IMR-90 (cell line): ENCODE measurements around the gene PEF1. TPM values are rescaled to one million over a fixed set of nuclear protein-coding genes. Genes with fewer than 3 reads are reported as not detected.

Source experiments
- ATAC-seq: fragments of 200-7000 bp; cut with Tn5 transposase; 2 replicates; pipeline ENCODE4 v1.9.1; 2020; ENCODE audit warnings: low read depth, mild to moderate bottlenecking, moderate library complexity
- BruUV-seq: library from RNA; stranded (reverse); fragments of 400-500 nt; replicated peaks from 2 replicates; lab custom pipeline; 2021; lab: Mats Ljungman, UMichigan
- CTCF ChIA-PET: fragments of 300-600 bp; formaldehyde crosslinking; extraction: SDS; loops from one replicate; lab custom pipeline; 2021; ENCODE audit warnings: antibody characterized with exemption; lab: Yijun Ruan, JAX
- POLR2A ChIA-PET: fragments of 300-600 bp; sonication (Branson Sonifier 250); formaldehyde crosslinking; loops from one replicate; lab custom pipeline; 2022; ENCODE audit warnings: antibody characterized with exemption; ENCODE audit not compliant: unreplicated experiment; lab: Charles Lee
- DNase-seq: peaks from one replicate; pipeline ENCODE4 v3.0.0; 2013
- H2AFZ ChIP-seq: replicated peaks from 2 replicates; pipeline ENCODE3; 2013; ENCODE audit warnings: low read length, mild to moderate bottlenecking; ENCODE audit not compliant: poor library complexity
- H2AK5ac ChIP-seq: 2 replicates; pipeline ENCODE4 v1.6.1; 2013; ENCODE audit warnings: low read depth, low read length, inconsistent platforms
- H2AK9ac ChIP-seq: replicated peaks from 2 replicates; pipeline ENCODE3; 2013; ENCODE audit warnings: mild to moderate bottlenecking, low read depth, low read length, moderate library complexity; ENCODE audit not compliant: poor library complexity
- H2BK120ac ChIP-seq: 2 replicates; pipeline ENCODE4 v1.6.1; 2013; ENCODE audit warnings: low read depth, low read length, inconsistent platforms
- H2BK15ac ChIP-seq: 3 replicates; pipeline ENCODE4 v1.6.1; 2013; ENCODE audit warnings: low read depth, low read length, inconsistent platforms
- H2BK20ac ChIP-seq: 2 replicates; pipeline ENCODE4 v1.6.1; 2013; ENCODE audit warnings: low read depth, mild to moderate bottlenecking, inconsistent platforms, low read length, moderate library complexity
- H2BK5ac ChIP-seq: 2 replicates; pipeline ENCODE4 v1.6.1; 2013; ENCODE audit warnings: mild to moderate bottlenecking, low read depth, low read length, inconsistent platforms; ENCODE audit not compliant: poor library complexity, severe bottlenecking
- H3K14ac ChIP-seq: replicated peaks from 2 replicates; pipeline ENCODE4 v1.6.1; 2013; ENCODE audit warnings: low read depth, low read length, inconsistent platforms
- H3K18ac ChIP-seq: 2 replicates; pipeline ENCODE4 v1.6.1; 2013; ENCODE audit warnings: low read depth, low read length, control low read depth
- H3K23ac ChIP-seq: 2 replicates; pipeline ENCODE4 v1.6.1; 2013; ENCODE audit warnings: low read depth, low read length, inconsistent platforms
- H3K27ac ChIP-seq: 2 replicates; pipeline ENCODE4 v1.5.1; 2013; ENCODE audit warnings: mild to moderate bottlenecking, control low read depth, low read length; ENCODE audit not compliant: insufficient read depth
- H3K27me3 ChIP-seq: 2 replicates; pipeline ENCODE4 v1.6.1; 2013; ENCODE audit warnings: low read length; ENCODE audit not compliant: control insufficient read depth, insufficient read depth
- H3K36me3 ChIP-seq: 2 replicates; pipeline ENCODE4 v1.6.1; 2013; ENCODE audit warnings: low read length, mixed read lengths; ENCODE audit not compliant: control insufficient read depth, insufficient read depth
- H3K4ac ChIP-seq: 2 replicates; pipeline ENCODE4 v1.6.1; 2013; ENCODE audit warnings: low read depth, low read length, inconsistent platforms
- H3K4me1 ChIP-seq: 2 replicates; pipeline ENCODE4 v1.6.1; 2013; ENCODE audit warnings: low read length, mixed read lengths; ENCODE audit not compliant: control insufficient read depth, insufficient read depth
- H3K4me2 ChIP-seq: 2 replicates; pipeline ENCODE4 v1.6.1; 2013; ENCODE audit warnings: low read depth, mild to moderate bottlenecking, control low read depth, low read length, moderate library complexity
- H3K4me3 ChIP-seq: 2 replicates; pipeline ENCODE4 v1.5.1; 2013; ENCODE audit warnings: low read depth, mild to moderate bottlenecking, control low read depth, low read length, moderate library complexity; ENCODE audit not compliant: insufficient read depth
- H3K56ac ChIP-seq: 2 replicates; pipeline ENCODE4 v1.6.1; 2013; ENCODE audit warnings: low read length, inconsistent platforms; ENCODE audit not compliant: insufficient read depth; ENCODE audit errors: extremely low read depth
- H3K79me1 ChIP-seq, 2 experiments: 2 replicates each; pipeline ENCODE4 v1.6.1; 2013; ENCODE audit warnings: low read length in 2 of 2, inconsistent platforms in 1 of 2, low read depth in 1 of 2
- H3K9ac ChIP-seq: 2 replicates; pipeline ENCODE4 v1.6.1; 2013; ENCODE audit warnings: low read depth, low read length, control low read depth
- H3K9me1 ChIP-seq: 2 replicates; pipeline ENCODE4 v1.6.1; 2013; ENCODE audit warnings: low read length, inconsistent platforms; ENCODE audit not compliant: insufficient read depth
- H3K9me3 ChIP-seq: 2 replicates; pipeline ENCODE4 v1.6.1; 2013; ENCODE audit warnings: low read length; ENCODE audit not compliant: control insufficient read depth, insufficient read depth
- H4K20me1 ChIP-seq: 2 replicates; pipeline ENCODE4 v1.6.1; 2013; ENCODE audit warnings: low read length, inconsistent platforms; ENCODE audit not compliant: insufficient read depth
- H4K5ac ChIP-seq: 2 replicates; pipeline ENCODE4 v1.6.1; 2013; ENCODE audit warnings: mild to moderate bottlenecking, low read depth, low read length, control low read depth
- H4K8ac ChIP-seq, 2 experiments: 2 replicates each; pipeline ENCODE4 v1.6.1; 2013; ENCODE audit warnings: low read depth in 2 of 2, low read length in 2 of 2, control low read depth in 1 of 2, inconsistent platforms in 1 of 2
- H4K91ac ChIP-seq: 2 replicates; pipeline ENCODE4 v1.6.1; 2013; ENCODE audit warnings: low read depth, low read length, inconsistent platforms; ENCODE audit not compliant: insufficient read depth
- FOS ChIP-seq: fragments of 150-350 bp; IDR thresholded peaks from 2 replicates; pipeline ENCODE4 v1.6.1; 2016; ENCODE audit warnings: low read depth, low read length
- MAFK ChIP-seq: IDR thresholded peaks from 2 replicates; pipeline ENCODE4 v1.6.1; 2012; ENCODE audit warnings: low read depth, low read length, improper control_type of control experiment
- NFE2L2 ChIP-seq: fragments of 150-350 bp; IDR thresholded peaks from 2 replicates; pipeline ENCODE4 v1.6.1; 2016; ENCODE audit warnings: low read depth, mild to moderate bottlenecking, low read length
- RAD21 ChIP-seq: IDR thresholded peaks from 2 replicates; pipeline ENCODE4 v1.6.1; 2012; ENCODE audit warnings: low read length, improper control_type of control experiment
- WGBS, 2 experiments: methylation state at CpG; one replicate each; pipeline versions ENCODE4 v1.1.5 to v1.1.7; 2013; ENCODE audit warnings: missing lambda C conversion rate in 2 of 2; ENCODE audit not compliant: insufficient read length in 1 of 2; ENCODE audit errors: extremely low coverage in 2 of 2; 5-methylcytosine and 5-hydroxymethylcytosine counted together
- dilution Hi-C: fragments of 300-500 bp; cut with HindIII; formaldehyde crosslinking; loops from one replicate; pipeline ENCODE4 v1.14.3; 2018; ENCODE audit warnings: low sequenced_read_pairs; ENCODE audit not compliant: unreplicated experiment
- in situ Hi-C: fragments of 300-500 bp; cut with MboI; formaldehyde crosslinking; loops from 3 replicates; pipeline ENCODE4 v1.14.3; 2019; ENCODE audit warnings: low sequenced_read_pairs, inconsistent platforms, mixed read lengths
- intact Hi-C: fragments of 100-400 bp; cut with micrococcal nuclease; formaldehyde crosslinking; loops from 2 replicates; pipeline ENCODE4 v1.10.0; 2022
- polyA plus RNA-seq, 3 experiments: library from polyadenylated mRNA; depleted of rRNA; stranded (reverse); fragments of >200 nt; gene quantifications; 2 replicates each; pipeline ENCODE4 v1.2.3, GENCODE V29; 2012; ENCODE audit warnings: low replicate concordance in 1 of 3
- total RNA-seq: library from RNA; depleted of rRNA; stranded (reverse); fragments of >200 nt; gene quantifications from 2 replicates; pipeline ENCODE4 v1.2.3, GENCODE V29; 2012
- TF ChIP-seq, protein P1 (sequence below): fragments of 150-350 bp; IDR thresholded peaks from 2 replicates; pipeline ENCODE4 v1.6.1; 2017; ENCODE audit warnings: mild to moderate bottlenecking, antibody characterized with exemption, low read length, low read depth
- TF ChIP-seq, protein P2 (sequence below): conservative IDR thresholded peaks from 2 replicates; pipeline ENCODE4 v1.5.1; 2012; ENCODE audit warnings: mild to moderate bottlenecking, low read depth, low read length, improper control_type of control experiment

The PEF1 gene
- total and polyA plus RNA-seq, 2 of the 4 experiments (the other 2 are of a cell fraction): 84.2 to 104 TPM

GRCh38 chr1:31650161-31651088 is 5.7 kb upstream of the PEF1 start:
- CTCF ChIA-PET: interaction anchor here (0.6 to 1.6 kb wide), 2 partner anchors 11 to 96 kb away, joined by 4 to 6 read pairs; no protein-coding TSS in a partner anchor
- no peak overlapping the region for H3K23ac ChIP-seq
- H2BK5ac ChIP-seq: no peak overlapping the region
- no peak overlapping the region for H3K18ac ChIP-seq
- peaks cover 2% of the 10 kb centered on the region; the same call in 1 of the 2 replicates for H3K4me1 ChIP-seq
- H3K9ac ChIP-seq: no peak overlapping the region
- H3K9me3 ChIP-seq: no peaks in the 10 kb centered on the region
- no peaks in the 10 kb centered on the region for H4K20me1 ChIP-seq
- no peak overlapping the region for H2AK9ac ChIP-seq
- no peak overlapping the region for H4K5ac ChIP-seq
- H2BK120ac ChIP-seq: no peak overlapping the region
- no peak overlapping the region for H3K56ac ChIP-seq
- POLR2A ChIA-PET: no interaction called here
- no peak overlapping the region for H4K8ac ChIP-seq
- no peak overlapping the region for H3K14ac ChIP-seq
- BruUV-seq: no TSS peak
- no peak overlapping the region for H2BK15ac ChIP-seq
- ATAC-seq (no peak), DNase-seq (no peak)
- WGBS, 2 experiments: 100% methylated on average over 1 of the region's 9 CpGs; no CpG with 5 or more reads in 1 of the 2 experiments
- in situ Hi-C loops: no loop called here
- dilution Hi-C loops: no loop called here
- H2AK5ac ChIP-seq: no peak overlapping the region
- H3K36me3 ChIP-seq: peaks cover 30% of the 10 kb centered on the region
- TF ChIP-seq MAFK (no peak), RAD21 (no peak), FOS (no peak), NFE2L2 (no peak)
- TF ChIP-seq, protein P1, sequence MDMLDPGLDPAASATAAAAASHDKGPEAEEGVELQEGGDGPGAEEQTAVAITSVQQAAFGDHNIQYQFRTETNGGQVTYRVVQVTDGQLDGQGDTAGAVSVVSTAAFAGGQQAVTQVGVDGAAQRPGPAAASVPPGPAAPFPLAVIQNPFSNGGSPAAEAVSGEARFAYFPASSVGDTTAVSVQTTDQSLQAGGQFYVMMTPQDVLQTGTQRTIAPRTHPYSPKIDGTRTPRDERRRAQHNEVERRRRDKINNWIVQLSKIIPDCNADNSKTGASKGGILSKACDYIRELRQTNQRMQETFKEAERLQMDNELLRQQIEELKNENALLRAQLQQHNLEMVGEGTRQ: no peak
- TF ChIP-seq, protein P2, sequence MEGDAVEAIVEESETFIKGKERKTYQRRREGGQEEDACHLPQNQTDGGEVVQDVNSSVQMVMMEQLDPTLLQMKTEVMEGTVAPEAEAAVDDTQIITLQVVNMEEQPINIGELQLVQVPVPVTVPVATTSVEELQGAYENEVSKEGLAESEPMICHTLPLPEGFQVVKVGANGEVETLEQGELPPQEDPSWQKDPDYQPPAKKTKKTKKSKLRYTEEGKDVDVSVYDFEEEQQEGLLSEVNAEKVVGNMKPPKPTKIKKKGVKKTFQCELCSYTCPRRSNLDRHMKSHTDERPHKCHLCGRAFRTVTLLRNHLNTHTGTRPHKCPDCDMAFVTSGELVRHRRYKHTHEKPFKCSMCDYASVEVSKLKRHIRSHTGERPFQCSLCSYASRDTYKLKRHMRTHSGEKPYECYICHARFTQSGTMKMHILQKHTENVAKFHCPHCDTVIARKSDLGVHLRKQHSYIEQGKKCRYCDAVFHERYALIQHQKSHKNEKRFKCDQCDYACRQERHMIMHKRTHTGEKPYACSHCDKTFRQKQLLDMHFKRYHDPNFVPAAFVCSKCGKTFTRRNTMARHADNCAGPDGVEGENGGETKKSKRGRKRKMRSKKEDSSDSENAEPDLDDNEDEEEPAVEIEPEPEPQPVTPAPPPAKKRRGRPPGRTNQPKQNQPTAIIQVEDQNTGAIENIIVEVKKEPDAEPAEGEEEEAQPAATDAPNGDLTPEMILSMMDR: no peak
- H3K4me2 ChIP-seq: no peak overlapping the region
- intact Hi-C loops: no loop called here
- H2AFZ ChIP-seq: no peak overlapping the region
- peaks cover 5 to 8% of the 10 kb centered on the region in 2 experiments for H3K79me1 ChIP-seq
- H3K27me3 ChIP-seq: no peaks in the 10 kb centered on the region
- no peak overlapping the region for H2BK20ac ChIP-seq
- H4K91ac ChIP-seq: no peak overlapping the region
- H3K4me3 ChIP-seq: no peak overlapping the region
- H3K27ac ChIP-seq: no peak overlapping the region
- 0 out of 2 replicates have a peak, but pooled peaks cover 4% of the 10 kb centered on the region for H3K9me1 ChIP-seq
- no peak overlapping the region for H3K4ac ChIP-seq
